ENCODE results near the gene ATP5F1D. TPM values are rescaled to one million over a fixed set of nuclear protein-coding genes. Genes with fewer than 3 reads are reported as not detected.

The ATP5F1D gene
- total RNA-seq, 1 donor from 2014 or later, result 233 TPM

Other genes with a start within 250 kb of the ATP5F1D start
- 0.11 TPM in 1 of 2 replicates, not detected in the other for gene GRIN3B, start 241.3 kb upstream of the ATP5F1D start, total RNA-seq
- gene TMEM259, start 220.6 kb upstream of the ATP5F1D start, total RNA-seq, result 137 and 138 TPM in 2 replicates
- gene RNU6-2, start 220.2 kb upstream of the ATP5F1D start, total RNA-seq, result not detected in 2 replicates
- gene CNN2, start 215.1 kb upstream of the ATP5F1D start, total RNA-seq, result 160 and 163 TPM in 2 replicates
- 17.2 and 19.6 TPM in 2 replicates for gene ABCA7, start 201.6 kb upstream of the ATP5F1D start, total RNA-seq
- gene ARHGAP45, start 174.6 kb upstream of the ATP5F1D start, total RNA-seq, result 158 TPM in 2 replicates
- gene POLR2E, start 146.4 kb upstream of the ATP5F1D start, total RNA-seq, result 260 and 272 TPM in 2 replicates
- gene GPX4, start 137.8 kb upstream of the ATP5F1D start, total RNA-seq, result 257 TPM in 2 replicates
- gene SBNO2, start 67.5 kb upstream of the ATP5F1D start, total RNA-seq, result 82.8 and 87.0 TPM in 2 replicates
- 65.7 and 71.1 TPM in 2 replicates for gene STK11, start 36.0 kb upstream of the ATP5F1D start, total RNA-seq
- gene CBARP, start 3.7 kb upstream of the ATP5F1D start, total RNA-seq, result 3.5 and 3.7 TPM in 2 replicates
- 84.7 and 85.4 TPM in 2 replicates for gene MIDN, start 6.8 kb downstream of the ATP5F1D start, total RNA-seq
- gene CIRBP, start 27.6 kb downstream of the ATP5F1D start, total RNA-seq, result 214 and 226 TPM in 2 replicates
- 91.7 and 99.4 TPM in 2 replicates for gene FAM174C, start 33.8 kb downstream of the ATP5F1D start, total RNA-seq
- gene EFNA2, start 44.1 kb downstream of the ATP5F1D start, total RNA-seq, result not detected in 2 replicates
- 88.7 and 104 TPM in 2 replicates for gene NDUFS7, start 142.2 kb downstream of the ATP5F1D start, total RNA-seq
- gene GAMT, start 159.8 kb downstream of the ATP5F1D start, total RNA-seq, result 30.6 and 33.9 TPM in 2 replicates
- gene DAZAP1, start 165.8 kb downstream of the ATP5F1D start, total RNA-seq, result 282 and 290 TPM in 2 replicates
- 1,450 and 1,471 TPM in 2 replicates for gene RPS15, start 196.6 kb downstream of the ATP5F1D start, total RNA-seq
- 0.07 and 0.21 TPM in 2 replicates for gene APC2, start 208.4 kb downstream of the ATP5F1D start, total RNA-seq
- gene C19orf25, start 237.5 kb downstream of the ATP5F1D start, total RNA-seq, result 33.0 and 37.9 TPM in 2 replicates
- gene PCSK4, start 248.6 kb downstream of the ATP5F1D start, total RNA-seq, result 2.1 and 2.6 TPM in 2 replicates
- gene REEP6, start 249.4 kb downstream of the ATP5F1D start, total RNA-seq, result 1.6 and 2.1 TPM in 2 replicates